Measurements from ENCODE around the gene RAB11FIP5. TPM values are rescaled to one million over a fixed set of nuclear protein-coding genes. Genes with fewer than 3 reads are reported as not detected.
"Not testable (repeated sequence)": the region's sequence is repeated elsewhere in the genome, so short reads cannot be mapped to it uniquely, and the experiment has no call there.

The RAB11FIP5 gene
- total and polyA plus RNA-seq, 4 donors: 10.0 to 23.8 (median 11.8) TPM

DNA sequence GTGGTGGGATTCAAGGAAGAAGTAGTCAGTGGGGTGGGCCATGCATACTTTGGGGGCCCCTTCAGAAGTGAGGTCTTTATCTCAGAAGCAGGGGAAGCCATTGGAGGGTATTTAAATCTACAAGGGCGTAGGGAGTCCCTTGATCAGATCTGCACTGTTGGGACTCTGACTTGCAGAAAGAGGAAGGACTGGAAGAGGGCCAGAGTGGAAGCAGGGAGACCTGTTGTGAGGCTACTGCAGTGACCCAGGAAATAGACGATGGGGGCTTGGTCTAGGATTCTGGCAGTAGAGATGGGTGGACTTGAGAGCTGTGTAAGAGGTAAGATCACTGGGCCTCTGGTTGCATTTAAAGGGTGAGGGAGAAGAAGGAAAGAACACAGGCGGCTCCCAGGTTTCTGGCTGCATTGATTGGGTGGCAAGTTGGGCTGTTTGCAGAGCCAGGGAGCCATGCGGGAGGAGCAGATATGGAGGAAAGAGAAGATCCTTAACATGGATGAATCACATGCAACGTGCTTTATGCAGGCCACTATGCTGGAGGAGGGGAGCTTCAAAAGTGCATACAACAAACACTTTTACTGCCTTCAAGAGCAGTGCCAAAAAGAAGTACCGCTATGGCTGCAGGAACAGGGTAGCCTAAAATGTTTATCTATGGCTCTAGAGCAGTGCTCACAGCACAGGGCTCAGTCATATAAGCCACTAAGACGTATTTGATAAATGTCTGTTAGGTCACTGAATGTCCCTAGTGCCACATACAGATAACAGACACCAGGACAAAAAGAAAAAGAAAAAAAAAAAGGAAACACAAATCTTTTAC, 43.5 kb downstream of the RAB11FIP5 start:
- Histone ChIP-seq H3K27me3 (ENCODE audit: control insufficient read depth in 3 of 3, insufficient read depth in 3 of 3, low read length in 2 of 3) (no peaks in the 10 kb centered on the region), H3K9me3 (ENCODE audit: control insufficient read depth in 4 of 4, insufficient read depth in 3 of 4, low read length in 3 of 4) (no peaks in the 10 kb centered on the region), H3K4me3 (no peak overlapping the region), H3K36me3 (ENCODE audit: control insufficient read depth in 4 of 4, insufficient read depth in 4 of 4, low read length in 4 of 4) (peaks cover 0 to 2% (median 0%) of the 10 kb centered on the region in 4 donors), H3K9ac (ENCODE audit: insufficient read depth in 1 of 2, low read length in 2 of 2) (peak overlapping the region in 1 of 2 donors; percentile 46), H3K27ac (ENCODE audit: low read depth in 1 of 2, low read length in 1 of 2) (no peak overlapping the region), H3K4me1 (ENCODE audit: control insufficient read depth in 5 of 5, insufficient read depth in 5 of 5, low read length in 5 of 5) (peaks cover 0 to 26% (median 13%) of the 10 kb centered on the region in 5 donors)
- WGBS, 2 donors: 63 to 73% methylated on average over 7 of the region's 7 CpGs
- ATAC-seq (ENCODE audit: insufficient read depth, low FRiP score) (no peak), DNase-seq (no peak)
- TF ChIP-seq, protein P1, sequence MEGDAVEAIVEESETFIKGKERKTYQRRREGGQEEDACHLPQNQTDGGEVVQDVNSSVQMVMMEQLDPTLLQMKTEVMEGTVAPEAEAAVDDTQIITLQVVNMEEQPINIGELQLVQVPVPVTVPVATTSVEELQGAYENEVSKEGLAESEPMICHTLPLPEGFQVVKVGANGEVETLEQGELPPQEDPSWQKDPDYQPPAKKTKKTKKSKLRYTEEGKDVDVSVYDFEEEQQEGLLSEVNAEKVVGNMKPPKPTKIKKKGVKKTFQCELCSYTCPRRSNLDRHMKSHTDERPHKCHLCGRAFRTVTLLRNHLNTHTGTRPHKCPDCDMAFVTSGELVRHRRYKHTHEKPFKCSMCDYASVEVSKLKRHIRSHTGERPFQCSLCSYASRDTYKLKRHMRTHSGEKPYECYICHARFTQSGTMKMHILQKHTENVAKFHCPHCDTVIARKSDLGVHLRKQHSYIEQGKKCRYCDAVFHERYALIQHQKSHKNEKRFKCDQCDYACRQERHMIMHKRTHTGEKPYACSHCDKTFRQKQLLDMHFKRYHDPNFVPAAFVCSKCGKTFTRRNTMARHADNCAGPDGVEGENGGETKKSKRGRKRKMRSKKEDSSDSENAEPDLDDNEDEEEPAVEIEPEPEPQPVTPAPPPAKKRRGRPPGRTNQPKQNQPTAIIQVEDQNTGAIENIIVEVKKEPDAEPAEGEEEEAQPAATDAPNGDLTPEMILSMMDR (IDR thresholded peaks at IDR 0.05; ENCODE audit: control extremely low read depth, extremely low read depth): no peak

GRCh38 chr2:73068147-73068546, 44.6 kb downstream of the RAB11FIP5 start:
- DNase-seq (no peak), ATAC-seq (ENCODE audit: insufficient read depth, low FRiP score) (no peak)
- WGBS, 2 donors: 99 to 100% methylated on average over 2 of the region's 2 CpGs
- no peaks in the 10 kb centered on the region for H3K27me3 ChIP-seq (ENCODE audit: control insufficient read depth in 3 of 3, insufficient read depth in 3 of 3, low read length in 2 of 3)
- no peak overlapping the region for H3K4me3 ChIP-seq
- H3K9me3 ChIP-seq (ENCODE audit: control insufficient read depth in 4 of 4, insufficient read depth in 3 of 4, low read length in 3 of 4): no peaks in the 10 kb centered on the region
- no peaks in the 10 kb centered on the region for H3K36me3 ChIP-seq (ENCODE audit: control insufficient read depth in 4 of 4, insufficient read depth in 4 of 4, low read length in 4 of 4)
- TF ChIP-seq, protein P1 (IDR thresholded peaks at IDR 0.05; ENCODE audit: control extremely low read depth, extremely low read depth): no peak
- peaks cover 0 to 32% (median 13%) of the 10 kb centered on the region in 5 donors for H3K4me1 ChIP-seq (ENCODE audit: control insufficient read depth in 5 of 5, insufficient read depth in 5 of 5, low read length in 5 of 5)
- H3K9ac ChIP-seq (ENCODE audit: insufficient read depth in 1 of 2, low read length in 2 of 2): no peak overlapping the region
- H3K27ac ChIP-seq (ENCODE audit: low read depth in 1 of 2, low read length in 1 of 2): no peak overlapping the region

- DNase-seq (no peak), ATAC-seq (ENCODE audit: insufficient read depth, low FRiP score) (no peak)
- peaks cover 0 to 32% (median 17%) of the 10 kb centered on the region in 5 donors for H3K4me1 ChIP-seq (ENCODE audit: control insufficient read depth in 5 of 5, insufficient read depth in 5 of 5, low read length in 5 of 5)
- no peak overlapping the region for H3K27ac ChIP-seq (ENCODE audit: low read depth in 1 of 2, low read length in 1 of 2)
- H3K9ac ChIP-seq (ENCODE audit: insufficient read depth in 1 of 2, low read length in 2 of 2): no peak overlapping the region
- H3K9me3 ChIP-seq (ENCODE audit: control insufficient read depth in 4 of 4, insufficient read depth in 3 of 4, low read length in 3 of 4): no peaks in the 10 kb centered on the region
- no peaks in the 10 kb centered on the region for H3K36me3 ChIP-seq (ENCODE audit: control insufficient read depth in 4 of 4, insufficient read depth in 4 of 4, low read length in 4 of 4)
- H3K27me3 ChIP-seq (ENCODE audit: control insufficient read depth in 3 of 3, insufficient read depth in 3 of 3, low read length in 2 of 3): no peaks in the 10 kb centered on the region
- TF ChIP-seq, protein P1 (IDR thresholded peaks at IDR 0.05; ENCODE audit: control extremely low read depth, extremely low read depth): no peak
- WGBS, 2 donors: 86 to 94% methylated on average over 2 of the region's 2 CpGs
- H3K4me3 ChIP-seq: no peak overlapping the region
These were observed 45.7 kb downstream of the RAB11FIP5 start for GRCh38 chr2:73067043-73067442.

DNA sequence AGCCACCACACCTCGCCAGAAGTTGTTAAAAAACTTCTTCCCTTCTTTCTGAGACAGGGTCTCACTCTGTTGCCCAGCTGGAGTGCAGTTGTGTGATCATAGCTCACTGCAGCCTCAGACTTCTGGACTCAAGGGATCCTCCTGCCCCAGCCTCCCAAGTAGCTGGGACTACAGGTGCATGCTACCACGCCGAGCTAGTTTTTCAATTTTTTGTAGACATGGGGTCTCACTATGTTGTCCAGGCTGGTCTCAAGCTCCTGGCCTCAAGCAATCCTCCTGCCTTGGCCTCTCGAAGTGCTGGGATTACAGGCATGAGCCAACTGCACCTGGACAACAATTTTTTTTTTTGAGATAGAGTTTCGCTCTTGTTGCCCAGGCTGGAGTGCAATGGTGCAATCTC, 47.7 kb downstream of the RAB11FIP5 start:
- 96 to 99% methylated on average over 5 of the region's 5 CpGs for WGBS, 2 donors
- not testable (repeated sequence) for H3K9me3 ChIP-seq (ENCODE audit: control insufficient read depth in 4 of 4, insufficient read depth in 3 of 4, low read length in 3 of 4); DNase-seq; H3K27me3 ChIP-seq (ENCODE audit: control insufficient read depth in 3 of 3, insufficient read depth in 3 of 3, low read length in 2 of 3); H3K36me3 ChIP-seq (ENCODE audit: control insufficient read depth in 4 of 4, insufficient read depth in 4 of 4, low read length in 4 of 4); H3K9ac ChIP-seq (ENCODE audit: insufficient read depth in 1 of 2, low read length in 2 of 2); H3K27ac ChIP-seq (ENCODE audit: low read depth in 1 of 2, low read length in 1 of 2); ATAC-seq (ENCODE audit: insufficient read depth, low FRiP score); H3K4me3 ChIP-seq
- peaks cover 0 to 29% (median 14%) of the 10 kb centered on the region in 5 donors for H3K4me1 ChIP-seq (ENCODE audit: control insufficient read depth in 5 of 5, insufficient read depth in 5 of 5, low read length in 5 of 5)

All from lung (tissue), 12 donors.